ENCODE results near the gene CFAP43. TPM values are rescaled to one million over a fixed set of nuclear protein-coding genes. Genes with fewer than 3 reads are reported as not detected.

Gene CFAP43
- total and polyA plus RNA-seq, 2 experiments from 2014 or later: 0.24 to 0.44 TPM

DNA sequence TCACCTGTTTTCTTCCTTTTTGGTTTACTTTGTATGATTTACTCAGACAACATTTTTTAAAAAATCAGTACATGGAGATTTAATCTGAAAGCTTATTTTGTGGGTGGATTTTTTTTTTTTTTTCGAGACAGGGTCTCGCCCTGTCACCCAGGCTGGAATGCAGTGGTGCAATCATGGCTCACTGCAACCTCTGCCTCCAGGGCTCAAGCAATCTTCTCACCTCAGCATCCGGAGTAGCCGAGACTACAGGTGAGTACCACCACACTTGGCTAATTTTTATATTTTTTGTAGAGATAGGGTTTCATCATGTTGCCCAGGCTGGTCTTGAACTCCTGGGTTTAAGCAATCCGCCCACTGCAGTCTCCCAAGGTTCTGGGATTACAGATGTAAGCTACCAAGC lies 25.1 kb upstream of the CFAP43 start:
- no peak overlapping the region for H3K4me3 Mint-ChIP-seq

More for the DNA sequence above, 25.1 kb upstream of the CFAP43 start:
- H3K9me2 ChIP-seq (ENCODE audit: insufficient read depth): no peaks in the 10 kb centered on the region
- Mint-ChIP-seq H3K9me3 (no peaks in the 10 kb centered on the region), H3K4me1 (peaks cover 32% of the 10 kb centered on the region), H3K27ac (no peak overlapping the region), H3K36me3 (ENCODE audit: low read depth) (peaks cover 31% of the 10 kb centered on the region), H3K27me3 (ENCODE audit: insufficient read depth, low read depth, poor library complexity) (peaks cover 9% of the 10 kb centered on the region)
- peaks cover 15% of the 10 kb centered on the region; the same call in 1 of the 2 replicates for H3F3A ChIP-seq (replicated peaks; ENCODE audit: low read depth)
- peaks cover 57% of the 10 kb centered on the region for H3K79me2 ChIP-seq (replicated peaks; ENCODE audit: insufficient read depth)
- peaks cover 19% of the 10 kb centered on the region; the same call in 1 of the 2 replicates for H3K36me3 ChIP-seq (ENCODE audit: insufficient read depth)
- H2AFZ ChIP-seq: no peak overlapping the region
- no peaks in the 10 kb centered on the region for H3K27me3 ChIP-seq (ENCODE audit: insufficient read depth)
- H3K4me3 ChIP-seq: no peak overlapping the region
- ATAC-seq (no peak), DNase-seq (ENCODE audit: low spot score) (no peak)
- H4K20me1 ChIP-seq (replicated peaks; ENCODE audit: insufficient read depth): peaks cover 17% of the 10 kb centered on the region
- H3K4me1 ChIP-seq (ENCODE audit: insufficient read depth): peaks cover 31% of the 10 kb centered on the region
- TF ChIP-seq, protein P1, sequence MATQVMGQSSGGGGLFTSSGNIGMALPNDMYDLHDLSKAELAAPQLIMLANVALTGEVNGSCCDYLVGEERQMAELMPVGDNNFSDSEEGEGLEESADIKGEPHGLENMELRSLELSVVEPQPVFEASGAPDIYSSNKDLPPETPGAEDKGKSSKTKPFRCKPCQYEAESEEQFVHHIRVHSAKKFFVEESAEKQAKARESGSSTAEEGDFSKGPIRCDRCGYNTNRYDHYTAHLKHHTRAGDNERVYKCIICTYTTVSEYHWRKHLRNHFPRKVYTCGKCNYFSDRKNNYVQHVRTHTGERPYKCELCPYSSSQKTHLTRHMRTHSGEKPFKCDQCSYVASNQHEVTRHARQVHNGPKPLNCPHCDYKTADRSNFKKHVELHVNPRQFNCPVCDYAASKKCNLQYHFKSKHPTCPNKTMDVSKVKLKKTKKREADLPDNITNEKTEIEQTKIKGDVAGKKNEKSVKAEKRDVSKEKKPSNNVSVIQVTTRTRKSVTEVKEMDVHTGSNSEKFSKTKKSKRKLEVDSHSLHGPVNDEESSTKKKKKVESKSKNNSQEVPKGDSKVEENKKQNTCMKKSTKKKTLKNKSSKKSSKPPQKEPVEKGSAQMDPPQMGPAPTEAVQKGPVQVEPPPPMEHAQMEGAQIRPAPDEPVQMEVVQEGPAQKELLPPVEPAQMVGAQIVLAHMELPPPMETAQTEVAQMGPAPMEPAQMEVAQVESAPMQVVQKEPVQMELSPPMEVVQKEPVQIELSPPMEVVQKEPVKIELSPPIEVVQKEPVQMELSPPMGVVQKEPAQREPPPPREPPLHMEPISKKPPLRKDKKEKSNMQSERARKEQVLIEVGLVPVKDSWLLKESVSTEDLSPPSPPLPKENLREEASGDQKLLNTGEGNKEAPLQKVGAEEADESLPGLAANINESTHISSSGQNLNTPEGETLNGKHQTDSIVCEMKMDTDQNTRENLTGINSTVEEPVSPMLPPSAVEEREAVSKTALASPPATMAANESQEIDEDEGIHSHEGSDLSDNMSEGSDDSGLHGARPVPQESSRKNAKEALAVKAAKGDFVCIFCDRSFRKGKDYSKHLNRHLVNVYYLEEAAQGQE (IDR thresholded peaks at IDR 0.05; ENCODE audit: unreplicated experiment): no peak
- TF ChIP-seq, protein P2, sequence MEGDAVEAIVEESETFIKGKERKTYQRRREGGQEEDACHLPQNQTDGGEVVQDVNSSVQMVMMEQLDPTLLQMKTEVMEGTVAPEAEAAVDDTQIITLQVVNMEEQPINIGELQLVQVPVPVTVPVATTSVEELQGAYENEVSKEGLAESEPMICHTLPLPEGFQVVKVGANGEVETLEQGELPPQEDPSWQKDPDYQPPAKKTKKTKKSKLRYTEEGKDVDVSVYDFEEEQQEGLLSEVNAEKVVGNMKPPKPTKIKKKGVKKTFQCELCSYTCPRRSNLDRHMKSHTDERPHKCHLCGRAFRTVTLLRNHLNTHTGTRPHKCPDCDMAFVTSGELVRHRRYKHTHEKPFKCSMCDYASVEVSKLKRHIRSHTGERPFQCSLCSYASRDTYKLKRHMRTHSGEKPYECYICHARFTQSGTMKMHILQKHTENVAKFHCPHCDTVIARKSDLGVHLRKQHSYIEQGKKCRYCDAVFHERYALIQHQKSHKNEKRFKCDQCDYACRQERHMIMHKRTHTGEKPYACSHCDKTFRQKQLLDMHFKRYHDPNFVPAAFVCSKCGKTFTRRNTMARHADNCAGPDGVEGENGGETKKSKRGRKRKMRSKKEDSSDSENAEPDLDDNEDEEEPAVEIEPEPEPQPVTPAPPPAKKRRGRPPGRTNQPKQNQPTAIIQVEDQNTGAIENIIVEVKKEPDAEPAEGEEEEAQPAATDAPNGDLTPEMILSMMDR (conservative IDR thresholded peaks at IDR 0.05; ENCODE audit: low read depth in 2 of 2): no peak
- no peak for TF ChIP-seq NANOG (IDR thresholded peaks at IDR 0.05; ENCODE audit: borderline replicate concordance)
- TF ChIP-seq EZH2phosphoT487 (IDR thresholded peaks at IDR 0.05; ENCODE audit: unreplicated experiment): no peak
- TF ChIP-seq CREB1 (CRISPR knock-in tag; IDR thresholded peaks at IDR 0.05; ENCODE audit: low read depth): no peak
- TF ChIP-seq, protein P3, sequence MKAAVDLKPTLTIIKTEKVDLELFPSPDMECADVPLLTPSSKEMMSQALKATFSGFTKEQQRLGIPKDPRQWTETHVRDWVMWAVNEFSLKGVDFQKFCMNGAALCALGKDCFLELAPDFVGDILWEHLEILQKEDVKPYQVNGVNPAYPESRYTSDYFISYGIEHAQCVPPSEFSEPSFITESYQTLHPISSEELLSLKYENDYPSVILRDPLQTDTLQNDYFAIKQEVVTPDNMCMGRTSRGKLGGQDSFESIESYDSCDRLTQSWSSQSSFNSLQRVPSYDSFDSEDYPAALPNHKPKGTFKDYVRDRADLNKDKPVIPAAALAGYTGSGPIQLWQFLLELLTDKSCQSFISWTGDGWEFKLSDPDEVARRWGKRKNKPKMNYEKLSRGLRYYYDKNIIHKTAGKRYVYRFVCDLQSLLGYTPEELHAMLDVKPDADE (IDR thresholded peaks at IDR 0.05): no peak
- TF ChIP-seq POLR2AphosphoS5 (IDR thresholded peaks at IDR 0.05; ENCODE audit: low read depth): no peak
- TF ChIP-seq, protein P4, sequence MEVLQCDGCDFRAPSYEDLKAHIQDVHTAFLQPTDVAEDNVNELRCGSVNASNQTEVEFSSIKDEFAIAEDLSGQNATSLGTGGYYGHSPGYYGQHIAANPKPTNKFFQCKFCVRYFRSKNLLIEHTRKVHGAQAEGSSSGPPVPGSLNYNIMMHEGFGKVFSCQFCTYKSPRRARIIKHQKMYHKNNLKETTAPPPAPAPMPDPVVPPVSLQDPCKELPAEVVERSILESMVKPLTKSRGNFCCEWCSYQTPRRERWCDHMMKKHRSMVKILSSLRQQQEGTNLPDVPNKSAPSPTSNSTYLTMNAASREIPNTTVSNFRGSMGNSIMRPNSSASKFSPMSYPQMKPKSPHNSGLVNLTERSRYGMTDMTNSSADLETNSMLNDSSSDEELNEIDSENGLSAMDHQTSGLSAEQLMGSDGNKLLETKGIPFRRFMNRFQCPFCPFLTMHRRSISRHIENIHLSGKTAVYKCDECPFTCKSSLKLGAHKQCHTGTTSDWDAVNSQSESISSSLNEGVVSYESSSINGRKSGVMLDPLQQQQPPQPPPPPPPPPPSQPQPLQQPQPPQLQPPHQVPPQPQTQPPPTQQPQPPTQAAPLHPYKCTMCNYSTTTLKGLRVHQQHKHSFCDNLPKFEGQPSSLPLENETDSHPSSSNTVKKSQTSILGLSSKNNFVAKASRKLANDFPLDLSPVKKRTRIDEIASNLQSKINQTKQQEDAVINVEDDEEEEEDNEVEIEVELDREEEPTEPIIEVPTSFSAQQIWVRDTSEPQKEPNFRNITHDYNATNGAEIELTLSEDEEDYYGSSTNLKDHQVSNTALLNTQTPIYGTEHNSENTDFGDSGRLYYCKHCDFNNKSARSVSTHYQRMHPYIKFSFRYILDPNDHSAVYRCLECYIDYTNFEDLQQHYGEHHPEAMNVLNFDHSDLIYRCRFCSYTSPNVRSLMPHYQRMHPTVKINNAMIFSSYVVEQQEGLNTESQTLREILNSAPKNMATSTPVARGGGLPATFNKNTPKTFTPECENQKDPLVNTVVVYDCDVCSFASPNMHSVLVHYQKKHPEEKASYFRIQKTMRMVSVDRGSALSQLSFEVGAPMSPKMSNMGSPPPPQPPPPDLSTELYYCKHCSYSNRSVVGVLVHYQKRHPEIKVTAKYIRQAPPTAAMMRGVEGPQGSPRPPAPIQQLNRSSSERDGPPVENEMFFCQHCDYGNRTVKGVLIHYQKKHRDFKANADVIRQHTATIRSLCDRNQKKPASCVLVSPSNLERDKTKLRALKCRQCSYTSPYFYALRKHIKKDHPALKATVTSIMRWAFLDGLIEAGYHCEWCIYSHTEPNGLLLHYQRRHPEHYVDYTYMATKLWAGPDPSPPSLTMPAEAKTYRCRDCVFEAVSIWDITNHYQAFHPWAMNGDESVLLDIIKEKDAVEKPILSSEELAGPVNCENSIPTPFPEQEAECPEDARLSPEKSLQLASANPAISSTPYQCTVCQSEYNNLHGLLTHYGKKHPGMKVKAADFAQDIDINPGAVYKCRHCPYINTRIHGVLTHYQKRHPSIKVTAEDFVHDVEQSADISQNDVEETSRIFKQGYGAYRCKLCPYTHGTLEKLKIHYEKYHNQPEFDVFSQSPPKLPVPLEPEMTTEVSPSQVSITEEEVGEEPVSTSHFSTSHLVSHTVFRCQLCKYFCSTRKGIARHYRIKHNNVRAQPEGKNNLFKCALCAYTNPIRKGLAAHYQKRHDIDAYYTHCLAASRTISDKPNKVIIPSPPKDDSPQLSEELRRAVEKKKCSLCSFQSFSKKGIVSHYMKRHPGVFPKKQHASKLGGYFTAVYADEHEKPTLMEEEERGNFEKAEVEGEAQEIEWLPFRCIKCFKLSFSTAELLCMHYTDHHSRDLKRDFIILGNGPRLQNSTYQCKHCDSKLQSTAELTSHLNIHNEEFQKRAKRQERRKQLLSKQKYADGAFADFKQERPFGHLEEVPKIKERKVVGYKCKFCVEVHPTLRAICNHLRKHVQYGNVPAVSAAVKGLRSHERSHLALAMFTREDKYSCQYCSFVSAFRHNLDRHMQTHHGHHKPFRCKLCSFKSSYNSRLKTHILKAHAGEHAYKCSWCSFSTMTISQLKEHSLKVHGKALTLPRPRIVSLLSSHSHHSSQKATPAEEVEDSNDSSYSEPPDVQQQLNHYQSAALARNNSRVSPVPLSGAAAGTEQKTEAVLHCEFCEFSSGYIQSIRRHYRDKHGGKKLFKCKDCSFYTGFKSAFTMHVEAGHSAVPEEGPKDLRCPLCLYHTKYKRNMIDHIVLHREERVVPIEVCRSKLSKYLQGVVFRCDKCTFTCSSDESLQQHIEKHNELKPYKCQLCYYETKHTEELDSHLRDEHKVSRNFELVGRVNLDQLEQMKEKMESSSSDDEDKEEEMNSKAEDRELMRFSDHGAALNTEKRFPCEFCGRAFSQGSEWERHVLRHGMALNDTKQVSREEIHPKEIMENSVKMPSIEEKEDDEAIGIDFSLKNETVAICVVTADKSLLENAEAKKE (CRISPR knock-in tag; IDR thresholded peaks at IDR 0.05): no peak
- TF ChIP-seq EZH2 (IDR thresholded peaks at IDR 0.05; ENCODE audit: low read depth, unreplicated experiment): no peak
- TF ChIP-seq ZNF114 (CRISPR knock-in tag; IDR thresholded peaks at IDR 0.05): no peak
- no peak for TF ChIP-seq STAT1 (IDR thresholded peaks at IDR 0.05; ENCODE audit: unreplicated experiment)
- TF ChIP-seq ZNF331 (CRISPR knock-in tag; IDR thresholded peaks at IDR 0.05; ENCODE audit: low read depth): no peak
- TF ChIP-seq JUNB (IDR thresholded peaks at IDR 0.05; ENCODE audit: unreplicated experiment): no peak
- H3K27ac ChIP-seq (ENCODE audit: low read depth): no peak overlapping the region
- H3K4me2 ChIP-seq: 0 out of 2 replicates have a peak overlapping the region, but pooled peaks have one; percentile 90

Measured in GM23338 (cell line).